ENCODE measurements around the gene TRIOBP. TPM values are rescaled to one million over a fixed set of nuclear protein-coding genes. Genes with fewer than 3 reads are reported as not detected.
"Not testable (repeated sequence)": the region's sequence is repeated elsewhere in the genome, so short reads cannot be mapped to it uniquely, and the experiment has no call there.

Gene TRIOBP
- 128 and 133 TPM in 2 replicates for total RNA-seq

GRCh38 chr22:37696657-37697537 lies at the start of gene TRIOBP:
TSS of gene TRIOBP (plus strand) at chr22:37697048. CDS start at chr22:37701366, 4,318 bp downstream.
- peak; percentile 48 for DNase-seq (ENCODE audit: extremely low read depth, low read depth, low spot score)

- DNase-seq (ENCODE audit: extremely low read depth, low read depth, low spot score), result no peak
Measured at GRCh38 chr22:37647317-37647716, 49.5 kb upstream of the TRIOBP start.

- DNase-seq (ENCODE audit: extremely low read depth, low read depth, low spot score), result no peak
Measured at GRCh38 chr22:37647928-37648327, 48.9 kb upstream of the TRIOBP start.

GRCh38 chr22:37650463-37651136 lies 46.2 kb upstream of the TRIOBP start:
- no peak for DNase-seq (ENCODE audit: extremely low read depth, low read depth, low spot score)

- no peak for DNase-seq (ENCODE audit: extremely low read depth, low read depth, low spot score)
Measured at GRCh38 chr22:37654563-37655251, 42.1 kb upstream of the TRIOBP start.

- DNase-seq (ENCODE audit: extremely low read depth, low read depth, low spot score), result no peak
Measured at GRCh38 chr22:37655252-37655563, 41.6 kb upstream of the TRIOBP start.

GRCh38 chr22:37656583-37656982 lies 40.3 kb upstream of the TRIOBP start:
- not testable (repeated sequence) for DNase-seq (ENCODE audit: extremely low read depth, low read depth, low spot score)

GRCh38 chr22:37657590-37658132 lies 39.2 kb upstream of the TRIOBP start:
- no peak for DNase-seq (ENCODE audit: extremely low read depth, low read depth, low spot score)

- DNase-seq (ENCODE audit: extremely low read depth, low read depth, low spot score), result peak; percentile 99
Measured at GRCh38 chr22:37658133-37659065, 38.4 kb upstream of the TRIOBP start, which contains the start of gene PDXP. TSS of gene PDXP (plus strand) at chr22:37658723. CDS start at chr22:37658783, 60 bp downstream.

GRCh38 chr22:37659066-37659896 lies 37.6 kb upstream of the TRIOBP start:
- no peak for DNase-seq (ENCODE audit: extremely low read depth, low read depth, low spot score)

- DNase-seq (ENCODE audit: extremely low read depth, low read depth, low spot score), result no peak
Measured at GRCh38 chr22:37659897-37660708, 36.7 kb upstream of the TRIOBP start.

GRCh38 chr22:37660709-37661045 lies 36.2 kb upstream of the TRIOBP start:
- DNase-seq (ENCODE audit: extremely low read depth, low read depth, low spot score), result no peak

- no peak for DNase-seq (ENCODE audit: extremely low read depth, low read depth, low spot score)
Measured at GRCh38 chr22:37661160-37661924, 35.5 kb upstream of the TRIOBP start.

- no peak for DNase-seq (ENCODE audit: extremely low read depth, low read depth, low spot score)
Measured at GRCh38 chr22:37662039-37662438, 34.8 kb upstream of the TRIOBP start.

- no peak for DNase-seq (ENCODE audit: extremely low read depth, low read depth, low spot score)
Measured at GRCh38 chr22:37663521-37664140, 33.2 kb upstream of the TRIOBP start.

GRCh38 chr22:37664249-37665101 lies 32.4 kb upstream of the TRIOBP start:
- no peak for DNase-seq (ENCODE audit: extremely low read depth, low read depth, low spot score)

All from glomerular endothelial cell (primary cell).